SK-N-MC (cell line): ENCODE results near the gene TRPC4AP.

Source experiments
- DNase-seq: peaks from one replicate; pipeline ENCODE4 v3.0.0-alpha.2; 2011; ENCODE audit warnings: low read depth, low spot score
- H3K27ac ChIP-seq: fragments of 200-600 bp; sonication (generic); 2 replicates; pipeline ENCODE4 v1.5.1; 2016; ENCODE audit warnings: mixed run types
- H3K36me3 ChIP-seq: fragments of 200-600 bp; sonication (generic); 2 replicates; pipeline ENCODE4 v1.6.1; 2017; ENCODE audit warnings: antibody characterized with exemption, low read length, mixed read lengths; ENCODE audit not compliant: insufficient read depth
- H3K4me3 ChIP-seq: fragments of 200-600 bp; sonication (generic); 2 replicates; pipeline ENCODE4 v1.5.1; 2016
- H3K9ac ChIP-seq: fragments of 200-600 bp; sonication (generic); 2 replicates; pipeline ENCODE4 v1.8.0; 2017; ENCODE audit warnings: mixed run types, mixed read lengths; ENCODE audit not compliant: insufficient read length
- H3K9me3 ChIP-seq: fragments of 200-600 bp; sonication (generic); 2 replicates; pipeline ENCODE4 v1.6.1; 2017; ENCODE audit warnings: low read depth, mild to moderate bottlenecking, antibody characterized with exemption, low read length, moderate library complexity, mixed read lengths
- EZH2 ChIP-seq: fragments of 200-600 bp; sonication (generic); IDR thresholded peaks from one replicate; pipeline ENCODE4 v1.6.1; 2017; ENCODE audit warnings: antibody characterized with exemption
- FOXP2 ChIP-seq: optimal IDR thresholded peaks from 2 replicates; pipeline ENCODE3; 2011; ENCODE audit warnings: mild to moderate bottlenecking, moderate library complexity; ENCODE audit not compliant: insufficient read depth; ENCODE audit errors: extremely low read length, control extremely low read depth
- POLR2AphosphoS5 ChIP-seq: IDR thresholded peaks from 2 replicates; pipeline ENCODE4 v1.6.1; 2012; ENCODE audit warnings: mild to moderate bottlenecking, low read depth, low read length, borderline replicate concordance

TRPC4AP gene, protein sequence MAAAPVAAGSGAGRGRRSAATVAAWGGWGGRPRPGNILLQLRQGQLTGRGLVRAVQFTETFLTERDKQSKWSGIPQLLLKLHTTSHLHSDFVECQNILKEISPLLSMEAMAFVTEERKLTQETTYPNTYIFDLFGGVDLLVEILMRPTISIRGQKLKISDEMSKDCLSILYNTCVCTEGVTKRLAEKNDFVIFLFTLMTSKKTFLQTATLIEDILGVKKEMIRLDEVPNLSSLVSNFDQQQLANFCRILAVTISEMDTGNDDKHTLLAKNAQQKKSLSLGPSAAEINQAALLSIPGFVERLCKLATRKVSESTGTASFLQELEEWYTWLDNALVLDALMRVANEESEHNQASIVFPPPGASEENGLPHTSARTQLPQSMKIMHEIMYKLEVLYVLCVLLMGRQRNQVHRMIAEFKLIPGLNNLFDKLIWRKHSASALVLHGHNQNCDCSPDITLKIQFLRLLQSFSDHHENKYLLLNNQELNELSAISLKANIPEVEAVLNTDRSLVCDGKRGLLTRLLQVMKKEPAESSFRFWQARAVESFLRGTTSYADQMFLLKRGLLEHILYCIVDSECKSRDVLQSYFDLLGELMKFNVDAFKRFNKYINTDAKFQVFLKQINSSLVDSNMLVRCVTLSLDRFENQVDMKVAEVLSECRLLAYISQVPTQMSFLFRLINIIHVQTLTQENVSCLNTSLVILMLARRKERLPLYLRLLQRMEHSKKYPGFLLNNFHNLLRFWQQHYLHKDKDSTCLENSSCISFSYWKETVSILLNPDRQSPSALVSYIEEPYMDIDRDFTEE

DNA sequence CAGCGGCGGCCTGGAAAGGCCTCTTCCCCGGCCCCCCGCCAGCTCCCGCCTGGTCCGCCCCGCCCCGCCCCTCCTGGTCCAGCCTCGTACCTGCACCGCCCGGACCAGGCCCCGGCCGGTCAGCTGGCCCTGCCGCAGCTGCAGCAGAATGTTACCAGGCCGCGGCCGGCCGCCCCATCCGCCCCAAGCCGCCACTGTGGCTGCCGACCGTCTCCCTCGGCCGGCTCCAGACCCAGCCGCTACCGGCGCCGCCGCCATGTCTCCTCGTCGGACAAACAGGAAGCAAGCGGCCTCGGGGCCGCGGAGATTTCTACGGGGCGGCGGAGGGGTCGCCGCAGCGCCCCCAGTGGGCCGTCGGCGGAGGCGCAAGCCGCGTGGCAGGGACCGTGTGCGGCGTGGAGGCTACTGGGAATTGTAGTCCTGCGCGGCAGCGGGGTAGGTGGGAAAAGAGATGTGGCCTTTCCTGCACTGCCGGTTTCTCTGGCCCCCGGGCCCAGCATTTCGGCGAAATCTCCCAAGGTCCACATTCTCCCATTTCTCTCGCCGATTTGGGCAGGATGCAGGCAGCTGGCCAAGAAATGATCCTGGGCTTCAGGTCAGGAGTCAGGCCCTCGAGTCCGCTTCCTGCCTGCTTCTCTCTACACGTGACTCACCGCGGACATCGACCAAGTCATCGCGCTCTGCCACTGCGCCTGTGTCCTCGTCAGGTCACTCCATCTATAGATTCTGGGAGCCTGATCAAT, at the start of gene TRPC4AP:
Gene TRPC4AP (minus strand): TSS at position 284 of the 743 bp plus-strand sequence. CDS start 26 bp downstream, at position 258.
- Histone ChIP-seq H3K9ac (peak within 1 kb of the TSS; percentile 91), H3K4me3 (peak within 1 kb of the TSS; percentile 94), H3K27ac (peak within 1 kb of the TSS; percentile 89), H3K36me3 (no peaks in the 10 kb centered on the region), H3K9me3 (no peaks in the 10 kb centered on the region; the same call in 1 of the 2 replicates)
- TF ChIP-seq POLR2AphosphoS5 (peak; percentile 86), EZH2 (no peak), FOXP2 (peak; percentile 50)
- DNase-seq: no peak

DNA sequence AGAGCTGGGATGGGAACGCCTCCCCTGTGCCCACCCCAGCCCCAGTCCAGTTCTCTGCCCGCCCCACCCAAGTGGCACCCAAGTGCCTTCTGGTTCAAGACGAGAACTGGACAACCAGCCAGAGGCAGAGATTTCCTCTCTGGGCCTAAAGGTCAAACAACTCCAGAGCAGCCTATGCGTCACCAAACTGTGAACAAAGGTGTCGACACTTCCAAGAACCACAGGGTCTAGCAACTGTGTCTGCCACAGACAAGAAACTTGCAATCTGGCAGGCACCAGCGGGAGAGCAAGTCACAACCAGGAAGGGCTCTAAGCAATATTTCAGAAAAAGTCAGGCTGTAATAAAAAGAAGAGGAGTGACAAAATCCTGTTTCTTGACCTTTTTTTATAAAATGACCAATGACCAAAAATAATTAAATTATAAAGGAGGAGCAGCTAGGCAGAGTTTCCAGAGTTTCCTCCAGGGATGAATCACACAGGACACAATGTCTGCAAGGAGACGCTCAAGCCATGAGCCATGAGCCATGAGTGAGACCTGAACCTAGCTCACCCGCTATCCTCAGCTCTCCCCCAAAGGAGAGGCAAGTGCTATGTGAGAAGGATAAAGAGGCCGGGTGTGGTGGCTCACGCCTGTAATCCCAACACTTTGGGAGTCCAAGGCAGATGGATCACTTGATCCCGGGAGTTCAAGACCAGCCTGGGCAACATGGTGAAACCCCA, 43.4 kb upstream of the TRPC4AP start:
- TF ChIP-seq POLR2AphosphoS5 (no peak), FOXP2 (no peak), EZH2 (no peak)
- Histone ChIP-seq H3K36me3 (peaks cover 10% of the 10 kb centered on the region; the same call in 1 of the 2 replicates), H3K9ac (no peak overlapping the region), H3K27ac (no peak overlapping the region), H3K4me3 (no peak overlapping the region), H3K9me3 (no peaks in the 10 kb centered on the region)
- no peak for DNase-seq

DNA sequence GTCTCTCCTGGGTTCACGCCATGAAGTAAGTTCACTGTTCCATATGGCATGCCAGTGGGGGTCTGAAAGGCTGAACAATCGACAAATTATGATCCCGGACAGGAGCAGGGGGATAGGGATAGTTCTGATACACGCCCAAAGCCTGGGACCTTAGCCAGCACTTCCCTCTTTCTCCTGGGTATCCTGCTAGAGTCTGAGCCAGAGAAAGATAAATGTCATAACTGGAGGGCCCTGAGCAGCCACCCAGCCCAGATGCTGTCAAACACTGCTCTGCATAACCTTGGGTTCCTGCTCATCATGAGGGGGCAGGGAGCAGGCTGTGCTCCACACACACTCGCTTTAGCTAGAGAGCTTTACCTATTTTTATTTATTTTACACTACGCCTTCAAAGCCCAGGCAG, 42.3 kb upstream of the TRPC4AP start:
- TF ChIP-seq EZH2: no peak
- TF ChIP-seq POLR2AphosphoS5: no peak
- TF ChIP-seq FOXP2: no peak
- H3K9me3 ChIP-seq: no peaks in the 10 kb centered on the region
- no peak overlapping the region for H3K4me3 ChIP-seq
- no peak overlapping the region for H3K9ac ChIP-seq
- H3K36me3 ChIP-seq: peaks cover 10% of the 10 kb centered on the region; the same call in 1 of the 2 replicates
- H3K27ac ChIP-seq: no peak overlapping the region
- no peak for DNase-seq

DNA sequence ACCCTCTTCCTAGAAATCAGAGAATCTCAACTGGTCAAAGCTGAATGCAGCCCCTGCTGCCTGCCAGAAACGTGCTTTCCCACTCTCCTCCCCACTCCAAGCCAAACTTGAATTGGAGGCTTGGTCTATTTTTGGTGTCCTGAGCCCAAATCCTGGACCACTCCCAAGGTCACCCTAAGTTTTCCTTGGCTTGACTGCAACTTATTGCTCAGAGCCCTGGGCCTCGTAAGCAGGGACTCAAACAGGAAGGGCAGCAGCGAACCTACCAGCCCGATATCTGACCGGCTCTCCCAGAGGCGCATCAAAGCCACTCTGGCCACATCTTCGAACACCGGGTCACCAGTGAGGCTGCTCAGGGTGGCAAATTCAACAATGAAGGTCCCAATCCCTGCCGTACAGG, 41.9 kb upstream of the TRPC4AP start:
- Histone ChIP-seq H3K9ac (no peak overlapping the region), H3K9me3 (no peaks in the 10 kb centered on the region), H3K36me3 (peaks cover 10% of the 10 kb centered on the region; the same call in 1 of the 2 replicates), H3K27ac (no peak overlapping the region), H3K4me3 (no peak overlapping the region)
- DNase-seq: no peak
- TF ChIP-seq POLR2AphosphoS5 (no peak), FOXP2 (no peak), EZH2 (no peak)

DNA sequence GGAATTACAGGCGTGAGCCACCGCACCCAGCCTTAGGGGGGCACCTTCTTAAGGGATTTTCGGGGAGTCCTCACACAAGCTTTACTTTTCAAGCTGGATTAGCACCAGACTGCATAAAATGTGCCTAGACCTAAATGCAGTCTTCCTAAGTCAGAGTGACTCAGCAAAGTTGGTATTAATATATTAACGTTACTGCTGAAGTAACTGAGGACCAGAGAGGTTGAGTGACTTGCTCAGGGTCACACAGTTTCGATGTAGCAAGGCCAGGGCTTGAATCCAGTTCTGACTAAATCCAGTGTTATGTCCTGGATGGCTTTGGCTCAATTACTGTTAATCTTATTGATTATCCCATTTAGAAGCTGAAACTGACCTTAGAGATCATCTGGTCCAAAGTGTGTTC, 41.1 kb upstream of the TRPC4AP start:
- H3K9ac ChIP-seq: no peak overlapping the region
- TF ChIP-seq EZH2: no peak
- TF ChIP-seq FOXP2: no peak
- no peak for TF ChIP-seq POLR2AphosphoS5
- no peaks in the 10 kb centered on the region for H3K9me3 ChIP-seq
- H3K4me3 ChIP-seq: no peak overlapping the region
- no peak overlapping the region for H3K27ac ChIP-seq
- no peak for DNase-seq
- peaks cover 10% of the 10 kb centered on the region; the same call in 1 of the 2 replicates for H3K36me3 ChIP-seq

DNA sequence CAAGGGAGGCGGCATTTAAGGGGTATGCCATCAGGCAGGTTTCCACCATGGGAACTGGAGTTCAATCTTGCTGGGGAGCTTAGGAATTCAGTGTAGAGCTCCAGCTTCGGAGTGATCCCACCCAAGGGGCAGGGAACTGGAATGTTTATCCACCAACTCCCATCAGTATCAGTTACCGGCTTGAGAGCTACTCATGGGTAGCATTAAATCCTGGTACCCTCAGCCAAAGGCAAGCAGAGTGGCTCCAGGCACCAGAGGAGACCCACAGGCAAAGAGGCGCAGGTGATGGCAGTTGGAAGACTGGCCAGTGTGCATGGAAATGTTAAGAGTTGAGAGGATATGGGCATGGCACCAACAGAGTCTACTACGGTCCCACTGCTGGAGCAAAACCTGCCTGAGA, 40.4 kb upstream of the TRPC4AP start:
- H3K36me3 ChIP-seq: peaks cover 9% of the 10 kb centered on the region; the same call in 1 of the 2 replicates

DNA sequence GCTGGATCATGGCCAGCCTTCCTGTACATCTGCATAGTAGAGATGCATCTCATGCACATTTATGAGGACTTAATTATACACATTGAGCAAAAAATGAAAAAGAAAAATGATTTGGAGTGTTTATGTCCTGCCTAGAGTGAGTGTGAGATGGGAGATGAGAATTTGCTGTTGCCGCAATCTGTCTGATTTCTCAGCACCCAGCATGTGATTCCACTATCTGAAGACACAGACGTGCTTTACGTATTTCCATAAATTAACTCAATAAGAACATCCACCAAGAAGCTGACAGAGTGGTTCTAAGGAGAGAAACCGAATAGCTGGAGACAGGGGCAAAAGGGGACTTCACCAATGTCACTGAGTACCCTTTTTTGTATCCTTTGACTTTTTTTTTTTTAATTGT, 39.3 kb upstream of the TRPC4AP start:
- DNase-seq: no peak
- no peak overlapping the region for H3K27ac ChIP-seq
- no peak overlapping the region for H3K9ac ChIP-seq
- H3K4me3 ChIP-seq: no peak overlapping the region
- TF ChIP-seq FOXP2: no peak
- no peak for TF ChIP-seq EZH2
- no peak for TF ChIP-seq POLR2AphosphoS5
- no peaks in the 10 kb centered on the region for H3K9me3 ChIP-seq
- H3K36me3 ChIP-seq: peaks cover 3% of the 10 kb centered on the region; the same call in 1 of the 2 replicates

More for the DNA sequence above, 40.4 kb upstream of the TRPC4AP start:
- Histone ChIP-seq H3K27ac (no peak overlapping the region), H3K4me3 (no peak overlapping the region), H3K9me3 (no peaks in the 10 kb centered on the region), H3K9ac (no peak overlapping the region)
- no peak for DNase-seq
- no peak for TF ChIP-seq FOXP2

DNA sequence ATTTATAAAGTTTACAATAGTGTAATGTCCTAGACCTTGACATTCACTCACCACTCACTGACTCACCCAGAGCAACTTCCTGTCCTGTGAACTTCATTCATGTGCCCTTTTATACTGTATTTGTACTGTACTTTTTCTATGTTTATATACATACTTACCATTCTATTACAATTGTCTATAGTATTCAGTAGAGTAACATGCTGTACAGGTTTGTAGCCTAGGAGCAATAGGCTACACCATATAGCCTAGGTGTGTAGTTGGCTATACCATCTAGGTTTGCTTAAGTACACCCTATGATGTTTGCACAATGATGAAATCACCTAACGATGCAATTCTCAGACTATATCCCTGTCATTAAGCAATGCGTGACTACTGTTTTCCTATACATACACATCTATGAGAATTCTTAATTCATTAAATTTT, 37.1 kb upstream of the TRPC4AP start:
- Histone ChIP-seq H3K4me3 (no peak overlapping the region), H3K9me3 (no peaks in the 10 kb centered on the region), H3K9ac (no peak overlapping the region), H3K27ac (no peak overlapping the region), H3K36me3 (peaks cover 3% of the 10 kb centered on the region; the same call in 1 of the 2 replicates)
- DNase-seq: no peak
- TF ChIP-seq POLR2AphosphoS5: no peak
- TF ChIP-seq EZH2: no peak
